ENCODE results near the gene TAPT1. TPM values are rescaled to one million over a fixed set of nuclear protein-coding genes. Genes with fewer than 3 reads are reported as not detected.

TAPT1 gene
- total RNA-seq, 1 donor from 2014 or later, result 25.3 TPM

- Histone ChIP-seq H2AFZ (ENCODE audit: low read depth, low read length) (no peak overlapping the region), H3K36me3 (ENCODE audit: insufficient read depth, low read length) (no peaks in the 10 kb centered on the region), H3K9ac (ENCODE audit: low read length) (no peak overlapping the region), H3K9me3 (ENCODE audit: insufficient read depth, low read depth, low read length) (no peaks in the 10 kb centered on the region), H3K27me3 (ENCODE audit: insufficient read depth, low read length) (no peaks in the 10 kb centered on the region), H3K79me2 (ENCODE audit: insufficient read depth, low read length) (peaks cover 10% of the 10 kb centered on the region), H3K4me1 (ENCODE audit: insufficient read depth, low read length) (peaks cover 4% of the 10 kb centered on the region), H3K4me3 (ENCODE audit: insufficient read depth, low read depth, low read length) (no peak overlapping the region), H3K4me2 (ENCODE audit: low read length) (no peak overlapping the region), H4K20me1 (ENCODE audit: insufficient read depth, low read length) (no peaks in the 10 kb centered on the region), H3K27ac (ENCODE audit: low read depth, low read length) (no peak overlapping the region)
- Mint-ChIP-seq H3K9me3 (ENCODE audit: unreplicated experiment) (no peaks in the 10 kb centered on the region), H3K27ac (ENCODE audit: unreplicated experiment) (no peak overlapping the region), H3K27me3 (ENCODE audit: low read depth, unreplicated experiment) (no peaks in the 10 kb centered on the region), H3K4me3 (ENCODE audit: unreplicated experiment) (no peak overlapping the region), H3K36me3 (ENCODE audit: low read depth, unreplicated experiment) (no peaks in the 10 kb centered on the region), H3K4me1 (ENCODE audit: low read depth, unreplicated experiment) (peaks cover 16% of the 10 kb centered on the region)
- FAIRE-seq, result no peak
- DNase-seq (ENCODE audit: low read depth), result no peak
- TF ChIP-seq, protein P1, sequence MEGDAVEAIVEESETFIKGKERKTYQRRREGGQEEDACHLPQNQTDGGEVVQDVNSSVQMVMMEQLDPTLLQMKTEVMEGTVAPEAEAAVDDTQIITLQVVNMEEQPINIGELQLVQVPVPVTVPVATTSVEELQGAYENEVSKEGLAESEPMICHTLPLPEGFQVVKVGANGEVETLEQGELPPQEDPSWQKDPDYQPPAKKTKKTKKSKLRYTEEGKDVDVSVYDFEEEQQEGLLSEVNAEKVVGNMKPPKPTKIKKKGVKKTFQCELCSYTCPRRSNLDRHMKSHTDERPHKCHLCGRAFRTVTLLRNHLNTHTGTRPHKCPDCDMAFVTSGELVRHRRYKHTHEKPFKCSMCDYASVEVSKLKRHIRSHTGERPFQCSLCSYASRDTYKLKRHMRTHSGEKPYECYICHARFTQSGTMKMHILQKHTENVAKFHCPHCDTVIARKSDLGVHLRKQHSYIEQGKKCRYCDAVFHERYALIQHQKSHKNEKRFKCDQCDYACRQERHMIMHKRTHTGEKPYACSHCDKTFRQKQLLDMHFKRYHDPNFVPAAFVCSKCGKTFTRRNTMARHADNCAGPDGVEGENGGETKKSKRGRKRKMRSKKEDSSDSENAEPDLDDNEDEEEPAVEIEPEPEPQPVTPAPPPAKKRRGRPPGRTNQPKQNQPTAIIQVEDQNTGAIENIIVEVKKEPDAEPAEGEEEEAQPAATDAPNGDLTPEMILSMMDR (IDR thresholded peaks at IDR 0.05; ENCODE audit: insufficient read depth, low read depth, low read length), result no peak
- TF ChIP-seq EZH2 (IDR thresholded peaks at IDR 0.05; ENCODE audit: insufficient read depth, low read length), result no peak
Observed at GRCh38 chr4:16229604-16230003, 3.3 kb upstream of the TAPT1 start.

- Histone ChIP-seq H3K4me2 (ENCODE audit: low read length) (peak overlapping the region; percentile 99), H3K9me3 (ENCODE audit: insufficient read depth, low read depth, low read length) (no peaks in the 10 kb centered on the region), H3K9ac (ENCODE audit: low read length) (peak overlapping the region; percentile 81), H3K36me3 (ENCODE audit: insufficient read depth, low read length) (no peaks in the 10 kb centered on the region), H3K79me2 (ENCODE audit: insufficient read depth, low read length) (peaks cover 32% of the 10 kb centered on the region), H3K27ac (ENCODE audit: low read depth, low read length) (no peak overlapping the region), H3K4me3 (ENCODE audit: insufficient read depth, low read depth, low read length) (peak overlapping the region; percentile 79), H2AFZ (ENCODE audit: low read depth, low read length) (peak overlapping the region; percentile 92), H3K4me1 (ENCODE audit: insufficient read depth, low read length) (peaks cover 4% of the 10 kb centered on the region), H4K20me1 (ENCODE audit: insufficient read depth, low read length) (peaks cover 18% of the 10 kb centered on the region), H3K27me3 (ENCODE audit: insufficient read depth, low read length) (no peaks in the 10 kb centered on the region)
- Mint-ChIP-seq H3K9me3 (ENCODE audit: unreplicated experiment) (no peaks in the 10 kb centered on the region), H3K4me3 (ENCODE audit: unreplicated experiment) (peak overlapping the region; percentile 96), H3K27ac (ENCODE audit: unreplicated experiment) (peak overlapping the region; percentile 92), H3K27me3 (ENCODE audit: low read depth, unreplicated experiment) (no peaks in the 10 kb centered on the region), H3K4me1 (ENCODE audit: low read depth, unreplicated experiment) (peaks cover 27% of the 10 kb centered on the region), H3K36me3 (ENCODE audit: low read depth, unreplicated experiment) (no peaks in the 10 kb centered on the region)
- TF ChIP-seq, protein P1 (IDR thresholded peaks at IDR 0.05; ENCODE audit: insufficient read depth, low read depth, low read length), result no peak
- no peak for TF ChIP-seq EZH2 (IDR thresholded peaks at IDR 0.05; ENCODE audit: insufficient read depth, low read length)
- FAIRE-seq, result no peak
- DNase-seq (ENCODE audit: low read depth), result peak; percentile 49
Observed at GRCh38 chr4:16227462-16227868, 1.2 kb upstream of the TAPT1 start.

GRCh38 chr4:16226816-16227461 is 668 bp upstream of the TAPT1 start:
- peaks cover 19% of the 10 kb centered on the region for H4K20me1 ChIP-seq (ENCODE audit: insufficient read depth, low read length)
- H3K9me3 Mint-ChIP-seq (ENCODE audit: unreplicated experiment), result no peaks in the 10 kb centered on the region
- peaks cover 4% of the 10 kb centered on the region for H3K4me1 ChIP-seq (ENCODE audit: insufficient read depth, low read length)
- H3K27ac Mint-ChIP-seq (ENCODE audit: unreplicated experiment), result peak overlapping the region; percentile 92
- DNase-seq (ENCODE audit: low read depth) (peak; percentile 19), FAIRE-seq (no peak)
- no peaks in the 10 kb centered on the region for H3K9me3 ChIP-seq (ENCODE audit: insufficient read depth, low read depth, low read length)
- no peaks in the 10 kb centered on the region for H3K27me3 Mint-ChIP-seq (ENCODE audit: low read depth, unreplicated experiment)
- peak overlapping the region; percentile 96 for H3K4me3 Mint-ChIP-seq (ENCODE audit: unreplicated experiment)
- peak overlapping the region; percentile 74 for H3K27ac ChIP-seq (ENCODE audit: low read depth, low read length)
- H3K4me1 Mint-ChIP-seq (ENCODE audit: low read depth, unreplicated experiment), result peaks cover 22% of the 10 kb centered on the region
- H3K36me3 ChIP-seq (ENCODE audit: insufficient read depth, low read length), result no peaks in the 10 kb centered on the region
- TF ChIP-seq EZH2 (IDR thresholded peaks at IDR 0.05; ENCODE audit: insufficient read depth, low read length), result no peak
- TF ChIP-seq, protein P1 (IDR thresholded peaks at IDR 0.05; ENCODE audit: insufficient read depth, low read depth, low read length), result no peak
- H3K36me3 Mint-ChIP-seq (ENCODE audit: low read depth, unreplicated experiment), result no peaks in the 10 kb centered on the region
- peak overlapping the region; percentile 99 for H3K4me2 ChIP-seq (ENCODE audit: low read length)
- H3K4me3 ChIP-seq (ENCODE audit: insufficient read depth, low read depth, low read length), result peak overlapping the region; percentile 79
- H3K79me2 ChIP-seq (ENCODE audit: insufficient read depth, low read length), result peaks cover 36% of the 10 kb centered on the region
- H2AFZ ChIP-seq (ENCODE audit: low read depth, low read length), result peak overlapping the region; percentile 92
- H3K9ac ChIP-seq (ENCODE audit: low read length), result peak overlapping the region; percentile 81
- no peaks in the 10 kb centered on the region for H3K27me3 ChIP-seq (ENCODE audit: insufficient read depth, low read length)
